HG03175 (cell line): ENCODE results near the gene CCDC24.

Source experiments
- ATAC-seq: cut with Tn5 transposase; IDR thresholded peaks from one replicate; pipeline ENCODE4 v1.9.1; 2021; ENCODE audit warnings: mild to moderate bottlenecking, moderate library complexity; ENCODE audit not compliant: unreplicated experiment

The CCDC24 gene

DNA sequence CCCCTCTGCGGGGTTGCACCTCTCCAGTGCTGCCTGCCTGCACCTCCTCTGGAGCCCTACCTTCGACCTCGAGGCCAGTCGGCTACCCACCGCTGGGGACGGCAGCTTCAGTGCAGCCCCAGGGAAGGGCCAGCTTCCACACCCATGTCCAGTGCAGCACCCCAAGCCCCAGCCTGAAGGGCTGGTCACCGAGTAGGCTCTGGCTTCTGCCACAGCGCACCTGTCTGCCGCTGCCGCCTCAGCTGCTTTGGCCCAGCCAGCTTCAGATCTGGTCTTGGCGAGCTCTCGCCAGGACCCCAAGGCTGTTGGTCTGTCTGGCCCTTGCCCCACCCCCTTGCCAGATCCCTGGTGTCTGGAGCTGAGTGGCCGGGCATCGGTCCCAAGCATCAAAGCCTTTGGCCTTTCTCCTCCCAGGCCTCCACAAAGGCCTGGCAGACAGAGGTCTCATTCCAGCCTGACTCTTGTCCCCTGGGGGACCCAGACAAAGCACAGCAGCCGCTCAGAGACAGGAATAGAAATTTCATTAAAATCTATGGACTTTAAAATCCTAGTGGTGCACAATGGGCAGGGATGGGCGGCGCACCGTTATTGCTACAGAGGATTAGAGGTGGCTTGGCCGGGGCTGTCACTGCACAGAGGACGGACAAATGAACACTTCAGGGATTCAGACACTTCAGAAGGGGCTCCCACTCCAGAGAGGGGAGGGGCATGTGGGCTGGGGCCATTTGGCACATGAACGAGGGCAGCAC, 4.8 kb downstream of the CCDC24 start:
- ATAC-seq: no peak

DNA sequence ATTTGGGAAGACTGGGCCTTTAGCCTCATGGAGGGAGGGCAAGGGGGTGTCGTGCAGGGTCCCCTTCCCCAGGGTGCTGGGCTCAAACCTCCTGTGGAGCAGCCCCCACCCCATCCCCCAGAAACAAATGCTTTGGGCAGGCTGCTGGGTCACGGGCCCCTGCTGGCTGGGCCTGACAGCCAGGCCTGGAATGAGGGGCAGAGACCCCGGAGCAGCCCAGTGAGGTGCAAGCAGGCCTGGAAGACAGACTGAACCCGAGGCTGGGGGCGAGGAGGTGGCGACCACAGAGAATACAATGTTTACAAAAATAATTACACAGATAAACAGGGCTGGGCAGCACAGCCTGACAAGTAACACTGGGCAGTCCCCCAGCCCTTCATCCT, 5.3 kb downstream of the CCDC24 start:
- no peak for ATAC-seq

GRCh38 chr1:43997295-43997999, 6.0 kb downstream of the CCDC24 start:
- ATAC-seq: no peak

GRCh38 chr1:43998000-43998378, 6.6 kb downstream of the CCDC24 start:
- no peak for ATAC-seq

DNA sequence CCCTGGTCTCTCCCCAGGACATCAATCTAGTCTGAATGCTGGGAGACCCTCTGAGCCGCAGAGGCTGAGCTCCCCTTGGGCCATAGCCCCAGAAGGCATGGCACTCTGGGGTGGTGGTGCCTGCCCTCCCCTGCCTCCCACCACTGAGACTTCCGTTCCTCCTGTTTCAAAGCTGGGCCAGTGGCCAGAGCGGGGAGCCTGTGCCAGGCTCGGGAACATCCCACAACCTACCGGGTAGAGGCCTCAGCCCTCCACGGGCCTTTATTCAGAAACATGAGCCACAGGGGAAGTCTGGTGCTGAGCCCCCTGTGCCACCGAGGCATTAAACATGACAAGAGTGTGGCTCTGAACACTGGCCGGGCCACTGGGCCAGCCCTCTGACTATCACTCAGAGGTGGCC, 8.1 kb downstream of the CCDC24 start:
- ATAC-seq: no peak

DNA sequence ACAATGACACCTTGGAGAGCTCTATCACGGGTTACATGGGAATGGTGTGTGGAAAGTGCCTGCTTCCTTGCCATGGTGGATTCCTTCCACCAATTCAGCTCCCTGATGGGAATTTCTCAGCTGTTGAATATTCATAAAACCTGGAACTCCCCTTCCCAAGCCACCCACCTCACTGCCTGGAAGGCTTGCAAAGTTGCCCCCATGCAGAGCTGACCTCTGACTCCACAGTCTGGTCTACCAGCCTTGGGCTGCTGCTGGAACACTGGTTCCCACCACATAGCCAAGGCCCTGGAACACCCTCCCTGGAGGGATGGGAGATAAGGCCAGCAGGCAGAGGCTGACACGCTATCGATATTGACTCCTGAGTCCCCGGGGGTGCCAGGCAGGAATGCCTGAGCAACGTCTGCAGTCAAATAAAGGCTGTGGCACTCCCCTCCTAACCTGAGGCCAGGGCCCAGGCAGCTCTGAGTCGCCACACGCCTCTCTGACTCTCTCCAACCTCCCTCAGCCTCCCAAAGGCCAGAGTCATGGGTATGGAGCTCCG, 8.8 kb downstream of the CCDC24 start:
- no peak for ATAC-seq

DNA sequence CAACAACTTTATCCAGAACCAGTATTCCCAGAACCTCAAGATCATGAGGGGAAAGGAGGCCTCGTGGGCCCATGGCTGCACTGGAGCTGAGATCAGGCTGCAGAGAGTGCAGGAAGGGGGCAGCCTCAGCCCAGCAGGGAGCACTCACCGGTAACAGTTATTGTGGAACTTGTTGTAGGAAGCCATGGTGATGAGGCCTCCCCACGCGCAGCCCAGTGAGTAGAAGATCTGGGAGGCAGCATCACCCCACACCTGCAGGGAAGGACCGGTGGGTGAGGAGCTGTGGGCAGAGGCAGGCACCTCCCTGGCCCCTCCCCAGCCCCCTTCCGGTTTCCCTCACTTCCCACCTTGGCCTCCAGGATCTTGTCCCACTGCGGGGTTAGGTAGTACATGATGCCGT, 10.8 kb downstream of the CCDC24 start:
- ATAC-seq: no peak

DNA sequence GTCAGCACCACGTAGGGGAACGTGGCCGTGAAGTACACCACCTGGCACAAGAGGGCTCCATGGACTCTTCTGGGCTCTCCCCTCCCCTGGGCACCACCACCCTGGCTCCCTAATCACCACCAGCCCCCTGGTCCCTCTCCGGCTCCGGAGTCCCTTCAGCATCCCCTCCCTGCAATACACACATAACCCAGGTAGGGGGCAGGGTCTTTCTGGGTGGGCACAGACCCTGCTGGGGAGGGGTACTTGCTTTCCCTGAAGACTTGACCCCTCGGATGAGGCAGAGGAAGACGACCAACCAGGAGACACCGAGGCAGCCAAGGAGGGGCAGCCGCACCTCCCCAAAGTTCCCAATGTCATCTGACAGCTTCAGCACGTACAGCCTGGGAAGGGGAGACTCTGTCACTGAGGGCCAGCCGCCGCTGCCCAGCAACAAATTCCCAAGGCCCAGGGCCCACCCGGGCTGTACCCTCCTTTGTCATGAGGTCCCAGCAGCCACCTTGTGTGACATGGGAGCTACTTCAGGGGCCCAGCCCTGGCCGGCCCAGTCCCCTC, 11.3 kb downstream of the CCDC24 start:
- ATAC-seq: no peak

- no peak for ATAC-seq
These were observed 16.9 kb downstream of the CCDC24 start for GRCh38 chr1:44008259-44008658.

GRCh38 chr1:44010935-44011471, 19.6 kb downstream of the CCDC24 start:
- no peak for ATAC-seq

DNA sequence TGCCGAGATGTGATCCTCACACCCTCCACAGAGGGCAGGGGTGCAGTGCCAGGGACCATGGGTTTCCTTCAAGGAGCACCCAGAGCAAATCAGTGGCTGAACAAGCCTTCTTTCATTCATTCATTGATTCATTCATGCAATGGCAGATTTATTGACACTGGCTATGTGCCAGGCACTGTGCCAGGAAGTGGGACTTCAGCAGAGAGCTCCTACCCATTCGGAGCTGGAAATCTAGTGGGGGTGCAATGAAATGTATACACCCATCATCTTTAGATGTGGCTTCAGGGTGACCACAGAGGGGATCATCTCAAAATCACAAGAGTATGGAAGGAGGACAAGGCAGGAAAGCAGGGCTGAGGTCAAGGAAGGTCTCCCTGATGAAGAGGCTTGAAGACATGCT, 21.0 kb downstream of the CCDC24 start:
- no peak for ATAC-seq

- ATAC-seq: no peak
These were observed 21.7 kb downstream of the CCDC24 start for GRCh38 chr1:44012941-44013609.

- no peak for ATAC-seq
These were observed 22.6 kb downstream of the CCDC24 start for GRCh38 chr1:44013949-44014348.

- no peak for ATAC-seq
These were observed 23.1 kb downstream of the CCDC24 start for GRCh38 chr1:44014365-44015104.

DNA sequence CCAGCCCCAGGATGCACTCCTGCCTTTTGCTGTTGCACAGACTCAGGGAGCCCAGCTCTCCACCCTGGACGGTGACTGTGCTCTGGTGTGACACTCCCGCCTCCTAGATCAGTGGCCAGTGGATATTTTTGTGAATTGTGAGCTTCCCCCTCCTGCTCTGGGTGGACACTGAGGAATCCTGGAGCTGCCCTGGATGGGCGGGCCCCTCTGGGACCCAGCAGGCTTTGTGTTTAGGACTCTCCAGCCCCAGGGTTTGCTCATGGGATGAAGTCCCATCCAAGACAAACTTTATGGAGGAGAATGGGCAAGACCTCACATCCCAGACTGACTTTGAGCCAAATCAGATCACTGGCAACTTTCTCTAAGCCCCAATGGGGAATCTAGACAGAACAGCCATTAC, 23.8 kb downstream of the CCDC24 start:
- no peak for ATAC-seq

- ATAC-seq: no peak
These were observed 24.9 kb downstream of the CCDC24 start for GRCh38 chr1:44016041-44016889.

DNA sequence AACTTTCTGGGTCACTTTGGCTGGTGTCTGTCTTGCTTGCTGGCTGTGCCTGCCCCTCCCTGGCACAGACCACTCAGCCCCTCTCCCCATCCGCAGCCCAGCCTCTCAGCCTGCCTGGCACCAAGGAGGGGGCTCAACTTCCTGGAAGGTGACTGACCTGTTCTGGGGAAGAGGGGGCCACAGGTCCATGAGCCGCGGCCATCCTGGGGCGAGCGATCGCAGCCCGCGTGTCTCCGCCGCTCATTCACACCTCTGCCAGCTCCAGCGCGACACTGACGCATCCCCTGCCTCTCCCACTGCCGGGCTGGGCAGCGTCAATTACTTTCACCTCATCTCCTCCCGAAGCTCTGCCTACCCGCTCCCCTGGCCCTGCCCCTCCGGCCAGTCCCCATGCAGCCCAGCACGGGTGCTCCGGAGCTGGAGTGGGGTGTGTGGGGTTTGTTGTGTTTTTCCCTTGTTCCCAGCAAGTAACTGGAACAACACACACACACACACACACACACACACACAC, 25.5 kb downstream of the CCDC24 start:
- no peak for ATAC-seq

GRCh38 chr1:44019466-44019948, 28.1 kb downstream of the CCDC24 start:
- ATAC-seq: no peak

- no peak for ATAC-seq
These were observed 29.1 kb downstream of the CCDC24 start for GRCh38 chr1:44020464-44020863.
